Activated CD8-positive, alpha-beta memory T cell treated with anti-CD3 and anti-CD28 coated beads for 1 hour (primary cell): ENCODE results near the gene RAP1B.

ENCODE experiments used
- DNase-seq, 2 donors: peaks; one replicate each; pipeline ENCODE4 v3.0.0-alpha.2; 2020; ENCODE audit warnings: low read depth in 1 of 2; ENCODE audit errors: extremely low read depth in 1 of 2

RAP1B gene

DNA sequence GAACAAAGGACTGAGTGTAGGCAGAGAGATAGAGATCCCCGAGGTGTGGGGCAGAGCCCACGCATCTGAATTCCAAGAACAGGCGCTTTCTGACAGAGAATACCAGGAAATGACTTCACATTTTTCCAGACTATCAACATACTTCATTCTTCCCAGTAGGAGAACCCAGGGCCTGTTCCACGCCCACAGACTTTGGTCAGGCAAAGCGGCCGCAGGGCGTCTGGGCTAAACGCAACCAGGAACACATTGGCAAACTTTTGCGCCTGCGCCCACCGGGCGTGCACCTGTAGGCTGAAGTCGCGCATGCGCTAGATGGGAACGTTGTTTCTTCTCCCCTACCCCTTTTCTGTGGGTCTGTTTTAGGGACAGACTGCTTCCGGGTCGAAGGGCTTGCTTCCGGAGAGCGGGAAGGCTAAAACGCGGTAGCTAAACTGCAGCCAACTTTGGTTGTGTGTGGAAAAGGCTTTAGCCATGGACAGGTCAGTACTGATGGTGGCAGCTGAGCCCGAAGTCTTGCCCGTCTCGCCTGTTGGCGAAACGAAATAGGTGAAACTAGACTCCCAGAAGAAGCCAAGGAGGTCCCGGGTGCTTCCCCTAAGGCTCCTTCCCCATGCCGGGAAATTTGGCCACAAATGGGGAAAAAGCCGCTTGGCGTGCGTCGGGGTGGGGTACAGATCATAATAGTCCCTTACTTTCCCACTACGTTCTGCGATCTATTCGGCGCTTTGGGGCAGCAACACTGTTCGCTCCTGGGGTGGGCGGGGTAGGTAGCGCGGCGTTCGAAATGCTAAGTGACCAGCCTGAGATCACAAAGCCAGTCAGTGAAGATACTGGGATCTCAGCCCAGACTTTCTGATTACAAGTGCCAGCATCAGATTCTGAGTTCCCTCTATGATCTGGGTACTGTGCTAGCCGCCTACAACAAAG, 76.2 kb downstream of the RAP1B start, which contains the start of gene NUP107:
TSS of gene NUP107 (plus strand) at position 384 of the 927 bp plus-strand sequence. CDS start at position 472, 88 bp downstream.
- peak; percentile 95 to 97 for DNase-seq

DNA sequence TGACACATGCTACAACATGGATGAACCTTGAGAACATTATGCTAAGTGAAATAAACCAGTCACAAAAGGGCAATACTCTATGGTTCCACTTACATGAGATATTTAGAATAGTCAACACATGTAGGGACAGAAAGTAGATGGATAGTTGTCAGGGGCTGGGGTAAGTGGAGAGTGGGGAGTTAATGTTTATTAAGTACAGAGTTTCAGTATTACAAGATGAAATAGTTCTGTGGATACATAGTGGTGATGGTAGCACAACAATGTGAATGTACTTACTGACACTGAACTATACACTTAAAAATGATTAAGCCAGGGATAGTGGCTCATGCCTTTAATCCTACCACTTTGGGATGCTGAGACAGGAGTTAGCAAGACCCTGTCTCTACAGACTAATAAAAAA, 84.8 kb downstream of the RAP1B start:
- DNase-seq = no peak

DNA sequence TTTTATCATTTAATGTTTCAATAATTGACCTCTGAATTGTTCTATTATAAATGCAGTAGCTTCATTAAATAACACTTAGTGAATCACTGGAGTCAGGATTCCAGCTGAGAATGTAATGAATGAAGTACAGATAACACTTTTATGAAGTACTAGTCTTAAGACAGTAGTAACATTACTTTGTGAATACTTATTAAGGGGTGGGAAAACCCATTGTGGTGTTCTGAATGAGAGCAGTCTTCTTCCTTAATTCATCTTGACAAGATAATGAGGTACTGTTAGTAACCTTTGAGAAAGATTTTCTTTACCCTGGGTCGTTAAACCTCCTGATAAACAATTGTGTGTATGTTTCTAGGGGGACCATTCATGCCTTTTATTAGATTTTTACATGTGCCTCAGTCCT, 88.8 kb downstream of the RAP1B start:
- no peak for DNase-seq
